H9 (cell line): ENCODE results near the gene JMJD1C. TPM values are rescaled to one million over a fixed set of nuclear protein-coding genes. Genes with fewer than 3 reads are reported as not detected.

ENCODE experiments used
- DNase-seq: peaks from one replicate; pipeline ENCODE4 v3.0.0-alpha.2; 2017
- H2AFZ ChIP-seq: one replicate; pipeline ENCODE4 v1.6.1; 2013; ENCODE audit warnings: mild to moderate bottlenecking, low read length, control low read depth, moderate library complexity
- H2AK5ac ChIP-seq: 2 replicates; pipeline ENCODE4 v1.6.1; 2013; ENCODE audit warnings: low read length, control low read depth, mixed read lengths; ENCODE audit not compliant: insufficient read length
- H2BK120ac ChIP-seq: one replicate; pipeline ENCODE4 v1.6.1; 2013; ENCODE audit warnings: low read depth, mild to moderate bottlenecking, low read length, control low read depth, inconsistent platforms; ENCODE audit not compliant: poor library complexity, severe bottlenecking
- H2BK12ac ChIP-seq: 2 replicates; pipeline ENCODE4 v1.6.1; 2013; ENCODE audit warnings: low read length, control low read depth, mixed read lengths, low read depth; ENCODE audit not compliant: insufficient read length
- H2BK15ac ChIP-seq: 2 replicates; pipeline ENCODE4 v1.6.1; 2013; ENCODE audit warnings: low read depth, low read length, control low read depth
- H2BK20ac ChIP-seq: one replicate; pipeline ENCODE4 v1.6.1; 2013; ENCODE audit warnings: low read depth, mild to moderate bottlenecking, low read length, control low read depth, inconsistent platforms; ENCODE audit not compliant: poor library complexity, severe bottlenecking
- H2BK5ac ChIP-seq: 2 replicates; pipeline ENCODE4 v1.6.1; 2013; ENCODE audit warnings: low read length, control low read depth, mixed read lengths; ENCODE audit not compliant: insufficient read length
- H3K14ac ChIP-seq: 2 replicates; pipeline ENCODE4 v1.6.1; 2013; ENCODE audit warnings: low read length, control low read depth; ENCODE audit not compliant: insufficient read depth
- H3K18ac ChIP-seq: 2 replicates; pipeline ENCODE4 v1.6.1; 2013; ENCODE audit warnings: low read depth, mild to moderate bottlenecking, mixed read lengths, low read length, control low read depth; ENCODE audit not compliant: insufficient read length
- H3K23ac ChIP-seq: 2 replicates; pipeline ENCODE4 v1.6.1; 2013; ENCODE audit warnings: low read length, control low read depth, mixed read lengths, low read depth; ENCODE audit not compliant: insufficient read length
- H3K23me2 ChIP-seq: 2 replicates; pipeline ENCODE4 v1.6.1; 2013; ENCODE audit warnings: low read depth, mild to moderate bottlenecking, mixed read lengths, low read length, control low read depth; ENCODE audit not compliant: insufficient read length, poor library complexity, severe bottlenecking
- H3K27ac ChIP-seq: 2 replicates; pipeline ENCODE4 v1.5.1; 2013; ENCODE audit warnings: low read length, control low read depth, mixed read lengths, low read depth; ENCODE audit not compliant: insufficient read length
- H3K27me3 ChIP-seq: 2 replicates; pipeline ENCODE4 v1.6.1; 2013; ENCODE audit warnings: low read length, control low read depth, inconsistent platforms; ENCODE audit not compliant: insufficient read depth
- H3K4ac ChIP-seq: 2 replicates; pipeline ENCODE4 v1.6.1; 2013; ENCODE audit warnings: low read depth, mild to moderate bottlenecking, control low read depth, inconsistent platforms, low read length, moderate library complexity
- H3K4me1 ChIP-seq: 2 replicates; pipeline ENCODE4 v1.6.1; 2013; ENCODE audit warnings: low read length, control low read depth, inconsistent platforms; ENCODE audit not compliant: insufficient read depth
- H3K4me2 ChIP-seq: 2 replicates; pipeline ENCODE4 v1.6.1; 2013; ENCODE audit warnings: low read length, control low read depth, mixed read lengths; ENCODE audit not compliant: insufficient read length, insufficient read depth
- H3K56ac ChIP-seq: 2 replicates; pipeline ENCODE4 v1.6.1; 2013; ENCODE audit warnings: low read depth, mild to moderate bottlenecking, mixed read lengths, low read length, control low read depth; ENCODE audit not compliant: insufficient read length
- H3K79me1 ChIP-seq: 2 replicates; pipeline ENCODE4 v1.6.1; 2013; ENCODE audit warnings: low read depth, mild to moderate bottlenecking, moderate library complexity, low read length, control low read depth, inconsistent platforms; ENCODE audit not compliant: insufficient read depth, poor library complexity, severe bottlenecking
- H3K79me2 ChIP-seq: 2 replicates; pipeline ENCODE4 v1.6.1; 2013; ENCODE audit warnings: low read length, control low read depth, inconsistent platforms; ENCODE audit not compliant: insufficient read depth
- H3K9ac ChIP-seq: 2 replicates; pipeline ENCODE4 v1.6.1; 2013; ENCODE audit warnings: low read length, control low read depth, mixed read lengths; ENCODE audit not compliant: insufficient read length; ENCODE audit errors: extremely low read depth
- H3K9me3 ChIP-seq: one replicate; pipeline ENCODE4 v1.6.1; 2013; ENCODE audit warnings: low read depth, low read length, inconsistent platforms; ENCODE audit not compliant: control insufficient read depth
- H3T11ph ChIP-seq: one replicate; pipeline ENCODE4 v1.6.1; 2013; ENCODE audit warnings: mild to moderate bottlenecking, low read length, control low read depth, inconsistent platforms
- H4K20me1 ChIP-seq: one replicate; pipeline ENCODE4 v1.6.1; 2013; ENCODE audit not compliant: control insufficient read depth, insufficient read length, insufficient read depth
- H4K5ac ChIP-seq: 2 replicates; pipeline ENCODE4 v1.6.1; 2013; ENCODE audit warnings: low read depth, mild to moderate bottlenecking, mixed read lengths, low read length, control low read depth; ENCODE audit not compliant: insufficient read length
- H4K8ac ChIP-seq: replicated peaks from 2 replicates; pipeline ENCODE4 v1.6.1; 2013; ENCODE audit warnings: low read length, control low read depth, mixed read lengths, low read depth; ENCODE audit not compliant: insufficient read length
- H4K91ac ChIP-seq: 2 replicates; pipeline ENCODE4 v1.6.1; 2013; ENCODE audit warnings: low read depth, mild to moderate bottlenecking, moderate library complexity, mixed read lengths, low read length, control low read depth; ENCODE audit not compliant: insufficient read length
- H3K27ac Mint-ChIP-seq, 3 experiments: 2 replicates in 2 of 3; 3 replicates in 1 of 3; pipeline ENCODE4 v1.8.0; 2020 to 2021; ENCODE audit warnings: mixed read lengths in 3 of 3, mild to moderate bottlenecking in 1 of 3, moderate library complexity in 1 of 3
- H3K27me3 Mint-ChIP-seq: 2 replicates; pipeline ENCODE4 v1.8.0; 2021; ENCODE audit warnings: low read depth, mild to moderate bottlenecking, moderate library complexity, mixed read lengths
- H3K36me3 Mint-ChIP-seq, 3 experiments: 2 replicates in 2 of 3; 3 replicates in 1 of 3; pipeline ENCODE4 v1.8.0; 2020 to 2021; ENCODE audit warnings: low read depth in 3 of 3, mixed read lengths in 3 of 3; ENCODE audit not compliant: insufficient read depth in 1 of 3
- H3K4me1 Mint-ChIP-seq, 2 experiments: 2 replicates each; pipeline ENCODE4 v1.8.0; 2020; ENCODE audit warnings: mixed read lengths in 2 of 2
- H3K4me3 Mint-ChIP-seq, 2 experiments: 2 replicates in 1 of 2; 3 replicates in 1 of 2; pipeline ENCODE4 v1.8.0; 2020 to 2021; ENCODE audit warnings: mild to moderate bottlenecking in 2 of 2, mixed read lengths in 2 of 2, moderate library complexity in 1 of 2
- H3K9me3 Mint-ChIP-seq, 2 experiments: 2 replicates in 1 of 2; 3 replicates in 1 of 2; pipeline ENCODE4 v1.8.0; 2020; ENCODE audit warnings: mild to moderate bottlenecking in 2 of 2, mixed read lengths in 2 of 2, moderate library complexity in 1 of 2
- CTCF ChIP-seq: fragments of 200-600 bp; sonication (generic); conservative IDR thresholded peaks from 3 replicates; pipeline ENCODE4 v1.8.0; 2021; ENCODE audit warnings: antibody characterized with exemption, mild to moderate bottlenecking
- WGBS: extraction: QIAGEN DNeasy Blood & Tissue Kit; methylation state at CpG from one replicate; pipeline ENCODE4 v1.1.7; 2013; ENCODE audit warnings: missing lambda C conversion rate, low lambda C conversion rate, mixed read lengths; ENCODE audit not compliant: insufficient read length; ENCODE audit errors: extremely low coverage; 5-methylcytosine and 5-hydroxymethylcytosine counted together
- total RNA-seq: library from RNA; stranded (reverse); gene quantifications from 2 replicates; pipeline ENCODE4 v1.2.1, GENCODE V29; 2021

The JMJD1C gene
- total RNA-seq, 1 experiment from 2014 or later: 200 TPM

DNA sequence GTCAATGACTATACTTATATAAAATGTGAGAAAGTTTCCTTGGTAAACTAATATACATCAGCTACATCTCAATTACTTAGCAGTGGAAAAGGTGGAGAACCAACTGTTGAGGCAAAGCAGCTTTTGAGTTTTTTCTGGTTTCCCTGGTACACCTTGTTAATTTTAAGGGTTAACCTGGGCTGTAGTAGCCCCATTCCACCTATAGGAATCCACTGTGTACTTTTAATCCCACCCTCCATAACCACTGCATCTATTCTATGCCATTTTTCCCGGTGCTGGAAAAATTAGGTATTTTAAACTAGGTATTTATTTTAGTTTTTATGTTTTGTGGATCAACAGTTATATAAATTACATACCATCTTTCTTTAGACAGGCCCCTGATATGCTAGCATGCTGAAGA lies 290.2 kb downstream of the JMJD1C start:
- Histone ChIP-seq H4K5ac (no peak overlapping the region), H4K8ac (no peak overlapping the region), H3T11ph (no peak overlapping the region), H3K27ac (no peak overlapping the region), H3K56ac (no peak overlapping the region), H3K14ac (no peak overlapping the region), H3K4me2 (no peak overlapping the region), H2BK12ac (no peak overlapping the region), H3K18ac (no peak overlapping the region), H2AK5ac (no peak overlapping the region), H3K4me1 (no peaks in the 10 kb centered on the region), H4K20me1 (no peaks in the 10 kb centered on the region), H2BK20ac (no peak overlapping the region), H3K23ac (no peak overlapping the region), H3K23me2 (no peaks in the 10 kb centered on the region), H3K9me3 (no peaks in the 10 kb centered on the region), H3K9ac (no peak overlapping the region), H3K27me3 (no peaks in the 10 kb centered on the region), H2BK120ac (no peak overlapping the region), H2AFZ (no peak overlapping the region), H3K4ac (no peak overlapping the region), H2BK5ac (no peak overlapping the region), H4K91ac (no peak overlapping the region), H3K79me2 (no peaks in the 10 kb centered on the region), H3K79me1 (no peaks in the 10 kb centered on the region), H2BK15ac (no peak overlapping the region)
- H3K9me3 Mint-ChIP-seq: no peaks in the 10 kb centered on the region
- no peaks in the 10 kb centered on the region for H3K27me3 Mint-ChIP-seq
- no peaks in the 10 kb centered on the region; a peak in 1 of 4 replicates for H3K4me1 Mint-ChIP-seq
- H3K4me3 Mint-ChIP-seq: no peak overlapping the region
- no CpG with 5 or more reads among the region's 1 CpG for WGBS
- peaks cover 40 to 96% (median 79%) of the 10 kb centered on the region in 3 experiments; a peak in 6 of 7 replicates for H3K36me3 Mint-ChIP-seq
- TF ChIP-seq CTCF: peak; percentile 32; the same call in 2 of the 3 replicates
- peak overlapping the region in 1 of 3 experiments; percentile 44; a peak in 1 of 7 replicates for H3K27ac Mint-ChIP-seq
- DNase-seq: no peak
